HCT116 (cell line): ENCODE results near the gene DNAJB7. TPM values are rescaled to one million over a fixed set of nuclear protein-coding genes. Genes with fewer than 3 reads are reported as not detected.
A peak's percentile ranks its signal among the peaks of the same experiment; 100 is the strongest.
"Not testable (repeated sequence)": the region's sequence is repeated elsewhere in the genome, so short reads cannot be mapped to it uniquely, and the experiment has no call there.

ENCODE experiments used
- ATAC-seq: fragments of 200-7000 bp; cut with Tn5 transposase; 2 replicates; pipeline ENCODE4 v1.9.1; 2020; ENCODE audit warnings: mild to moderate bottlenecking, moderate library complexity
- BruUV-seq: library from RNA; stranded (reverse); fragments of 400-500 nt; replicated peaks from 2 replicates; lab custom pipeline; 2021; lab: Mats Ljungman, UMichigan
- CTCF ChIA-PET: fragments of 300-600 bp; sonication (Branson Sonifier 250); formaldehyde crosslinking; loops from one replicate; lab custom pipeline; 2021; ENCODE audit warnings: antibody characterized with exemption; lab: Charles Lee
- POLR2A ChIA-PET: fragments of 300-600, 350-600 bp; sonication (Branson Sonifier 250); formaldehyde crosslinking; loops from one replicate; lab custom pipeline; 2021; ENCODE audit warnings: antibody characterized with exemption; lab: Charles Lee
- RAD21 ChIA-PET, 2 experiments: fragments of 300-600 bp; sonication (Branson Sonifier 250); formaldehyde crosslinking; loops; one replicate each; lab custom pipeline; 2023; ENCODE audit warnings: low total read pairs in 2 of 2; ENCODE audit not compliant: uncharacterized antibody in 2 of 2, unreplicated experiment in 2 of 2, low non-redundant PET in 1 of 2; lab: Charles Lee
- DNase-seq: peaks from one replicate; pipeline ENCODE4 v3.0.0-alpha.2; 2010; ENCODE audit warnings: low read depth, low spot score
- H2AFZ ChIP-seq: fragments of 200-600 bp; shearing (Covaris generic), sonication (generic); 2 replicates; pipeline ENCODE4 v1.6.1; 2017; ENCODE audit warnings: low read depth, mixed run types, mixed read lengths, antibody characterized with exemption, low read length; ENCODE audit not compliant: poor library complexity, severe bottlenecking
- H3K27ac ChIP-seq: 2 replicates; pipeline ENCODE4 v1.5.1; 2012; ENCODE audit warnings: low read depth, low read length
- H3K27me3 ChIP-seq: fragments of 200-600 bp; sonication (generic); 2 replicates; pipeline ENCODE4 v1.6.1; 2016; ENCODE audit warnings: mixed run types, low read length, mixed read lengths; ENCODE audit not compliant: insufficient read depth
- H3K36me3 ChIP-seq, 2 experiments: fragments of 200-500 bp in 1 of 2; fragments of 200-600 bp in 1 of 2; sonication (Bioruptor generic) in 1 of 2; sonication (generic) in 1 of 2; 2 replicates each; pipeline versions ENCODE4 v1.5.1 to v1.6.1; 2014 to 2016; ENCODE audit warnings: low read length in 2 of 2, inconsistent platforms in 1 of 2, mixed read lengths in 1 of 2, mixed run types in 1 of 2; ENCODE audit not compliant: insufficient read depth in 2 of 2, control insufficient read depth in 1 of 2
- H3K4me1 ChIP-seq, 2 experiments: fragments of 200-600 bp in 1 of 2; sonication (generic) in 1 of 2; 2 replicates each; pipeline versions ENCODE4 v1.5.1 to v1.6.1; 2012 to 2017; ENCODE audit warnings: low read length in 2 of 2, inconsistent platforms in 1 of 2, mild to moderate bottlenecking in 1 of 2, mixed read lengths in 1 of 2, mixed run types in 1 of 2, moderate library complexity in 1 of 2; ENCODE audit not compliant: insufficient read depth in 2 of 2, control insufficient read depth in 1 of 2
- H3K4me2 ChIP-seq: fragments of 200-600 bp; sonication (generic); 2 replicates; pipeline ENCODE4 v1.6.1; 2017; ENCODE audit warnings: mixed run types, low read length, mixed read lengths
- H3K4me3 ChIP-seq, 2 experiments: fragments of 200-600 bp in 1 of 2; sonication (generic) in 1 of 2; replicated peaks in 1 of 2; 2 replicates each; pipeline ENCODE4 v1.5.1; 2011 to 2016; ENCODE audit warnings: low read length in 2 of 2, control low read depth in 1 of 2, low read depth in 1 of 2, mild to moderate bottlenecking in 1 of 2, mixed read lengths in 1 of 2, mixed run types in 1 of 2
- H3K79me2 ChIP-seq: fragments of 200-600 bp; sonication (generic); 2 replicates; pipeline ENCODE4 v1.6.1; 2017; ENCODE audit warnings: mild to moderate bottlenecking, mixed run types, low read length, moderate library complexity, mixed read lengths; ENCODE audit not compliant: insufficient read depth
- H3K9ac ChIP-seq: fragments of 200-600 bp; sonication (generic); 2 replicates; pipeline ENCODE4 v1.6.1; 2016; ENCODE audit warnings: low read length, mixed read lengths
- H3K9me2 ChIP-seq: fragments of 200-600 bp; sonication (generic), shearing (Covaris generic); 2 replicates; pipeline ENCODE4 v1.6.1; 2017; ENCODE audit warnings: mixed run types, mild to moderate bottlenecking, moderate library complexity; ENCODE audit not compliant: insufficient read depth
- H3K9me3 ChIP-seq, 2 experiments: fragments of 200-500 bp in 1 of 2; fragments of 200-600 bp in 1 of 2; sonication (Bioruptor generic) in 1 of 2; sonication (generic) in 1 of 2; 2 replicates each; pipeline ENCODE4 v1.6.1; 2014 to 2017; ENCODE audit warnings: low read length in 2 of 2, mixed read lengths in 2 of 2, inconsistent platforms in 1 of 2, low read depth in 1 of 2, mild to moderate bottlenecking in 1 of 2, mixed run types in 1 of 2, moderate library complexity in 1 of 2; ENCODE audit not compliant: control insufficient read depth in 1 of 2, insufficient read depth in 1 of 2
- H4K20me1 ChIP-seq: fragments of 200-600 bp; sonication (generic), shearing (Covaris generic); 2 replicates; pipeline ENCODE4 v1.6.1; 2017; ENCODE audit warnings: mixed run types, mild to moderate bottlenecking, moderate library complexity; ENCODE audit not compliant: insufficient read depth
- CBX3 ChIP-seq: IDR thresholded peaks from 2 replicates; pipeline ENCODE4 v1.6.1; 2012; ENCODE audit warnings: low read depth
- CEBPB ChIP-seq: IDR thresholded peaks from 2 replicates; pipeline ENCODE4 v1.6.1; 2012; ENCODE audit warnings: low read depth
- MAX ChIP-seq: IDR thresholded peaks from 2 replicates; pipeline ENCODE4 v1.6.1; 2012
- intact Hi-C: fragments of 100-400 bp; cut with micrococcal nuclease; formaldehyde crosslinking; loops from 2 replicates; pipeline ENCODE4 v1.10.0; 2022
- total RNA-seq: library from RNA; stranded (reverse); gene quantifications from one replicate; pipeline ENCODE4 v1.2.1, GENCODE V29; 2021; ENCODE audit not compliant: unreplicated experiment

DNAJB7 gene
- total RNA-seq, 1 experiment from 2014 or later, result not detected

GRCh38 chr22:40826984-40827741 is 34.8 kb downstream of the DNAJB7 start:
- POLR2A ChIA-PET, result no interaction called here
- intact Hi-C loops, result no loop called here
- Histone ChIP-seq H3K36me3 (peaks cover 24 to 48% of the 10 kb centered on the region in 2 experiments), H3K4me2 (no peak overlapping the region), H2AFZ (no peak overlapping the region), H3K9me2 (no peaks in the 10 kb centered on the region), H4K20me1 (no peaks in the 10 kb centered on the region), H3K79me2 (peaks cover 21% of the 10 kb centered on the region), H3K9me3 (no peaks in the 10 kb centered on the region), H3K9ac (no peak overlapping the region), H3K27me3 (no peaks in the 10 kb centered on the region), H3K27ac (no peak overlapping the region), H3K4me1 (peaks cover 0 to 3% of the 10 kb centered on the region in 2 experiments; a peak in 1 of 4 replicates), H3K4me3 (no peak overlapping the region)
- CTCF ChIA-PET, result no interaction called here
- DNase-seq (no peak), ATAC-seq (no peak)
- BruUV-seq, result no TSS peak
- RAD21 ChIA-PET, result no interaction called here
- TF ChIP-seq CBX3 (no peak), CEBPB (no peak), MAX (no peak)

- H3K9me3 ChIP-seq, H3K27me3 ChIP-seq, POLR2A ChIA-PET, H3K9me2 ChIP-seq, H2AFZ ChIP-seq, RAD21 ChIA-PET, H3K4me1 ChIP-seq, CTCF ChIA-PET, DNase-seq, H3K4me3 ChIP-seq, H3K4me2 ChIP-seq, H4K20me1 ChIP-seq, H3K27ac ChIP-seq, H3K9ac ChIP-seq, intact Hi-C loops, ATAC-seq: not testable (repeated sequence)
- peaks cover 18% of the 10 kb centered on the region for H3K79me2 ChIP-seq
- BruUV-seq, result TSS peak; percentile 83
- peaks cover 21 to 43% of the 10 kb centered on the region in 2 experiments for H3K36me3 ChIP-seq
These were observed 35.6 kb downstream of the DNAJB7 start for GRCh38 chr22:40826292-40826691.
